OCI-LY3 (cell line): ENCODE measurements around the gene KIAA1586.

Experiments used
- CTCF ChIP-seq: fragments of 200-600, 300-600 bp; sonication (generic); IDR thresholded peaks from 2 replicates; pipeline ENCODE4 v1.5.1; 2014; ENCODE audit warnings: antibody characterized with exemption, low read length, low read depth
- EZH2phosphoT487 ChIP-seq: fragments of 200-600 bp; shearing (Covaris generic); IDR thresholded peaks from 2 replicates; pipeline ENCODE4 v1.6.1; 2018; ENCODE audit warnings: antibody characterized with exemption, mixed run types, low read depth

- TF ChIP-seq EZH2phosphoT487 (no peak), CTCF (no peak)
These were observed 51.1 kb downstream of the KIAA1586 start for GRCh38 chr6:57097596-57097995.
